Gastrocnemius medialis (tissue), 4 donors: ENCODE measurements around the gene ACVR1.

Source experiments
- POLR2A ChIP-seq, 2 donors: fragments of 450-650 bp; IDR thresholded peaks; one replicate each; pipeline ENCODE4 v1.6.1; 2017; ENCODE audit warnings: antibody characterized with exemption in 2 of 2, mild to moderate bottlenecking in 2 of 2, moderate library complexity in 2 of 2
- TF ChIP-seq, protein P1 (sequence below), 5 experiments: fragments of 450-650 bp in 3 of 5; fragments of 200-600 bp in 2 of 5; sonication (generic) in 2 of 5; IDR thresholded peaks in 4 of 5; conservative IDR thresholded peaks in 1 of 5; 1 replicate in 4 of 5; 2 replicates in 1 of 5; pipeline ENCODE4 v1.5.1; 2016 to 2019; ENCODE audit warnings: antibody characterized with exemption in 5 of 5, mild to moderate bottlenecking in 3 of 5, moderate library complexity in 3 of 5

- TF ChIP-seq, protein P1, sequence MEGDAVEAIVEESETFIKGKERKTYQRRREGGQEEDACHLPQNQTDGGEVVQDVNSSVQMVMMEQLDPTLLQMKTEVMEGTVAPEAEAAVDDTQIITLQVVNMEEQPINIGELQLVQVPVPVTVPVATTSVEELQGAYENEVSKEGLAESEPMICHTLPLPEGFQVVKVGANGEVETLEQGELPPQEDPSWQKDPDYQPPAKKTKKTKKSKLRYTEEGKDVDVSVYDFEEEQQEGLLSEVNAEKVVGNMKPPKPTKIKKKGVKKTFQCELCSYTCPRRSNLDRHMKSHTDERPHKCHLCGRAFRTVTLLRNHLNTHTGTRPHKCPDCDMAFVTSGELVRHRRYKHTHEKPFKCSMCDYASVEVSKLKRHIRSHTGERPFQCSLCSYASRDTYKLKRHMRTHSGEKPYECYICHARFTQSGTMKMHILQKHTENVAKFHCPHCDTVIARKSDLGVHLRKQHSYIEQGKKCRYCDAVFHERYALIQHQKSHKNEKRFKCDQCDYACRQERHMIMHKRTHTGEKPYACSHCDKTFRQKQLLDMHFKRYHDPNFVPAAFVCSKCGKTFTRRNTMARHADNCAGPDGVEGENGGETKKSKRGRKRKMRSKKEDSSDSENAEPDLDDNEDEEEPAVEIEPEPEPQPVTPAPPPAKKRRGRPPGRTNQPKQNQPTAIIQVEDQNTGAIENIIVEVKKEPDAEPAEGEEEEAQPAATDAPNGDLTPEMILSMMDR (IDR thresholded peaks at IDR 0.05 in 4 of 5, conservative IDR thresholded peaks at IDR 0.05 in 1 of 5), result no peak
- no peak for TF ChIP-seq POLR2A (IDR thresholded peaks at IDR 0.05)
Measured at GRCh38 chr2:157784169-157784822, 91.8 kb downstream of the ACVR1 start.
